Smooth muscle cell (in vitro differentiated cells): Measurements from ENCODE around the gene SLC7A4. TPM values are rescaled to one million over a fixed set of nuclear protein-coding genes. Genes with fewer than 3 reads are reported as not detected.

Experiments used
- DNase-seq: peaks from one replicate; lab custom pipeline; 2025; ENCODE audit not compliant: unreplicated experiment; lab: John Stamatoyannopoulos, UW
- H2AFZ ChIP-seq: fragments of 200-600 bp; sonication (generic); 2 replicates; pipeline ENCODE4 v1.6.0; 2016; ENCODE audit warnings: antibody characterized with exemption, low read depth, mild to moderate bottlenecking
- H3F3A ChIP-seq: fragments of 200-600 bp; sonication (generic); 2 replicates; pipeline ENCODE4 v1.6.0; 2017; ENCODE audit warnings: antibody characterized with exemption, low read depth
- H3K27ac ChIP-seq: fragments of 200-600 bp; sonication (generic); 2 replicates; pipeline ENCODE4 v1.5.1; 2016; ENCODE audit warnings: low read depth, mild to moderate bottlenecking
- H3K27me3 ChIP-seq: fragments of 200-600 bp; sonication (generic); 2 replicates; pipeline ENCODE4 v1.6.1; 2016; ENCODE audit warnings: low read depth, mild to moderate bottlenecking
- H3K36me3 ChIP-seq: fragments of 200-600 bp; sonication (generic); 2 replicates; pipeline ENCODE4 v1.5.1; 2016; ENCODE audit warnings: low read depth
- H3K4me1 ChIP-seq: fragments of 200-600 bp; sonication (generic); 2 replicates; pipeline ENCODE4 v1.5.1; 2016; ENCODE audit warnings: low read depth
- H3K4me2 ChIP-seq: fragments of 200-600 bp; sonication (generic); 2 replicates; pipeline ENCODE4 v1.6.0; 2016; ENCODE audit warnings: mild to moderate bottlenecking
- H3K4me3 ChIP-seq: fragments of 200-600 bp; sonication (generic); 2 replicates; pipeline ENCODE4 v1.5.1; 2016; ENCODE audit warnings: mild to moderate bottlenecking
- H3K79me2 ChIP-seq: fragments of 200-600 bp; sonication (generic); 2 replicates; pipeline ENCODE4 v1.6.0; 2016; ENCODE audit warnings: low read depth, mild to moderate bottlenecking
- H3K9ac ChIP-seq: fragments of 200-600 bp; sonication (generic); 2 replicates; pipeline ENCODE4 v1.6.0; 2016; ENCODE audit warnings: low read depth
- H3K9me3 ChIP-seq: fragments of 200-600 bp; sonication (generic); replicated peaks from 2 replicates; pipeline ENCODE4 v1.5.1; 2016; ENCODE audit warnings: low read depth
- H4K20me1 ChIP-seq: fragments of 200-600 bp; sonication (generic); 2 replicates; pipeline ENCODE4 v1.6.0; 2016; ENCODE audit warnings: low read depth
- CTCF ChIP-seq: fragments of 200-600 bp; sonication (generic); IDR thresholded peaks from 2 replicates; pipeline ENCODE4 v1.5.1; 2017; ENCODE audit warnings: borderline replicate concordance, mild to moderate bottlenecking, antibody characterized with exemption; ENCODE audit not compliant: insufficient read depth, poor library complexity, severe bottlenecking
- WGBS: methylation state at CpG from one replicate; pipeline ENCODE4 v1.1.7; 2016; ENCODE audit warnings: low lambda C conversion rate; 5-methylcytosine and 5-hydroxymethylcytosine counted together
- polyA plus RNA-seq: library from polyadenylated mRNA; unstranded; fragments of >200 nt; fragmentation: Nextera tagmentation; extraction: Ambion mirVana; gene quantifications from 2 replicates; pipeline ENCODE4 v1.2.1, GENCODE V29; 2016
- total RNA-seq: library from RNA; depleted of rRNA; stranded (reverse); fragments of >200 nt; gene quantifications from 2 replicates; pipeline ENCODE4 v1.2.3, GENCODE V29; 2014

SLC7A4 gene
- total and polyA plus RNA-seq, 2 experiments from 2014 or later, result 0.30 to 1.5 TPM

GRCh38 chr22:20996598-20997535 lies 35.5 kb downstream of the SLC7A4 start:
- no peaks in the 10 kb centered on the region for H4K20me1 ChIP-seq
- whole genome bisulfite sequencing, result 98% methylated on average over 27 of the region's 27 CpGs
- no peak overlapping the region for H3K9ac ChIP-seq
- no peak overlapping the region for H3K27ac ChIP-seq
- no peak overlapping the region for H3K4me2 ChIP-seq
- peaks cover 8% of the 10 kb centered on the region for H3K4me1 ChIP-seq
- H2AFZ ChIP-seq, result no peak overlapping the region
- no peak for DNase-seq
- H3K79me2 ChIP-seq, result peaks cover 9% of the 10 kb centered on the region
- H3K4me3 ChIP-seq, result no peak overlapping the region
- no peak for TF ChIP-seq CTCF
- no peaks in the 10 kb centered on the region for H3K9me3 ChIP-seq
- no peaks in the 10 kb centered on the region for H3K36me3 ChIP-seq
- H3K27me3 ChIP-seq, result no peaks in the 10 kb centered on the region
- no peaks in the 10 kb centered on the region for H3F3A ChIP-seq

GRCh38 chr22:20996031-20996410 lies 36.3 kb downstream of the SLC7A4 start:
- peaks cover 7% of the 10 kb centered on the region for H3K79me2 ChIP-seq
- no peak for TF ChIP-seq CTCF
- 97% methylated on average over 9 of the region's 10 CpGs for WGBS
- H3K9ac ChIP-seq, result no peak overlapping the region
- no peak overlapping the region for H3K4me2 ChIP-seq
- H3K27me3 ChIP-seq, result no peaks in the 10 kb centered on the region
- H3K9me3 ChIP-seq, result no peaks in the 10 kb centered on the region
- H3K27ac ChIP-seq, result no peak overlapping the region
- no peaks in the 10 kb centered on the region for H4K20me1 ChIP-seq
- no peaks in the 10 kb centered on the region for H3F3A ChIP-seq
- no peak overlapping the region for H2AFZ ChIP-seq
- peaks cover 7% of the 10 kb centered on the region for H3K4me1 ChIP-seq
- no peak for DNase-seq
- H3K4me3 ChIP-seq, result no peak overlapping the region
- H3K36me3 ChIP-seq, result no peaks in the 10 kb centered on the region

- Histone ChIP-seq H3K27me3 (no peaks in the 10 kb centered on the region), H3F3A (no peaks in the 10 kb centered on the region), H3K79me2 (peaks cover 2% of the 10 kb centered on the region), H2AFZ (no peak overlapping the region), H4K20me1 (no peaks in the 10 kb centered on the region), H3K4me3 (no peak overlapping the region), H3K9me3 (no peaks in the 10 kb centered on the region), H3K4me1 (peaks cover 2% of the 10 kb centered on the region), H3K9ac (no peak overlapping the region), H3K36me3 (no peaks in the 10 kb centered on the region), H3K4me2 (no peak overlapping the region), H3K27ac (no peak overlapping the region)
- TF ChIP-seq CTCF, result no peak
- no peak for DNase-seq
- WGBS, result 96% methylated on average over 23 of the region's 23 CpGs
These were observed 36.9 kb downstream of the SLC7A4 start for GRCh38 chr22:20995329-20996030.
